HG03439 (cell line): ENCODE measurements around the gene SIK2.
A peak's percentile ranks its signal among the peaks of the same experiment; 100 is the strongest.

Source experiments
- ATAC-seq: cut with Tn5 transposase; IDR thresholded peaks from one replicate; pipeline ENCODE4 v1.9.1; 2021; ENCODE audit warnings: mild to moderate bottlenecking, moderate library complexity; ENCODE audit not compliant: unreplicated experiment

The SIK2 gene

DNA sequence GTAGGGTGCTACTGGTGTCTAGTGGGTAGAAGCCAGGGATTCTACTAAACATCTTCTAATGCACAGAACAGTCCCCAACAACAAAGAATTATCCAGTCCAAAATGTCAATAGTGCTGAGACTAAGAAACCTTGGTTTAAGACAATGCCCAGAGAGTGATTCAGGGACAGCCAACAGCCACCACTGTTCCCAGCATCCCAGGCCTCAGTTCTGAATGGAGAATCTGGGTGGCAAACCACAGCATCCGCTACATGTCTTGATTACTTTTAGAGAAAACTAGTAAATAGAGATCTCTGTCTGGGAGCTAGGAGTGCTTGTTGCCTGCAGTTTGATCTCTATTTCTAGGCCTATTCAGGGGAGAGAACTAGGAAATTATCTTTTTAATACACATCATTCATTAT lies 20.9 kb upstream of the SIK2 start:
- no peak for ATAC-seq

DNA sequence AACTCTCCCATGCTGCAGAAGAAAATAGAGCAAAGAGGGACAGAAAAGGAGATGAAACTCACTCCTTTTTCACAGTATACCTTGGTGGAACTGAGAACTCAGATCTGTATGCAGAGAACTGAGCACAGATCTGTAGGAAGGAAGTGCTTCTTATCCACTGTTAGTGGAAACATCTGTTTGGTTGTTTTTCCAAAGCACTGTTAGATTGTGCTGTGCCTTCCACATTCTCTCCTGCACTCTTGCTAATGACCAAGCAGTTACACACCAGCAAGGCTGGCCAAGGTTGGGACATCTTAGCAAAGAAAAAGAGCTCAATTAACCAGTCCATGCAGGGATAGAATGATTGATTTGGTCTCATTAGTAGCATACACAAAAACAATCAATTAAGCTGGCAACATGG lies 20.1 kb upstream of the SIK2 start:
- ATAC-seq, result no peak

DNA sequence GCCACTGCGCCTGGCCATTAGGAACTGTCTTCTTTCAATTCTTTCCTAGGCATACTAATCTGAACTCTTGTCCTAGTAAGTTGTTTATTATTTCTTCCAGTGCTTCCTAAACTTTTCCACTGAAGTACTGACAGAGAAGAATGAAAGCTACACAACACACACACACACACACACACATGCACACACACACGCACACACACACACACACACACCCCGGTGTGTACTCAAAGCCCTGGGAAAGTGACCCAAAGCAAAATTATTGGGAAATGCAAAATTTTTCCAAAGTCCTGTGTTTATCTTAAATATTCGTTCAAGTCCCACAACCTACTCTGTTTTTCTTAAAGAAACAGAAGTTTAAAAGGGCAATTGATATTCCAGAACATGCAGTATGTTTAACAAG lies 19.4 kb upstream of the SIK2 start:
- ATAC-seq, result no peak

DNA sequence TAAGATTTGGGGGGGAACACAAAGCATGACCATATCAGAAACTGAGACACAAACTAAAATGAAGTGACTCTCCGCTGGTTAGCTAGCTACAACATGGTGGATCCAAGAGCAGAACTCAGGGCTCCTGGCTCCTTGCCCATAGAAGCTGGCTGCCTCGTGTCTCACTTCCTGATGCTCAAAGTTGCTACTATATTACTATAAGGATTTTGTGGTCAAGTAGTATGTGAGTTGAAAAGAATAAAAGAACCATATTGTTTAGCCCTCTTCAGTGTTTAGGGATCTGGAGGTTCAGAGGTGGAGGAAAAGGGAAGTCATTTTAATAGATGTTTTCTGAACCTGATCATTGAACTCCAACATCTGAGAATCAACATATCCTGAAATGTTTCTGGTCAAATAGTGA lies 16.9 kb upstream of the SIK2 start:
- no peak for ATAC-seq

DNA sequence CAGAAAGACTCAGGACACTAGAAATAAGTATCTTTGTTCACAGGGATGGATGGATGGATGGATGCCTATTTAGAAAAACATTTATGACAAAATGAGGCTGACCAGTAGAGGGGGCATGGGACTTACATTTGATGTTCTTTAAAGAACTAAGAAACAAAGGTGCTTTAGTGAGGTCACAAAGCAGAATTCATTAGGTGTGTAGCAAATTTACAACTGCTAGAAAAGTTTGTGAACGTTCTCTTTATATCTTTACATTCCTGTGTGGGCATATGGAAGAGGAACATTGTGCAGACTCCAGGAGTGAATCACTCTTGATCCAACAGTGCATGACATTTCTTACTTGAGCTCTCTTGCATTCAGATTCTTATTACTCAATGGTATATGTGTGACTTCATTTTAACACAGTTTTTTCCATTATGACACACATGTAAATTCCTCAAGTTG lies 15.8 kb upstream of the SIK2 start:
- no peak for ATAC-seq

DNA sequence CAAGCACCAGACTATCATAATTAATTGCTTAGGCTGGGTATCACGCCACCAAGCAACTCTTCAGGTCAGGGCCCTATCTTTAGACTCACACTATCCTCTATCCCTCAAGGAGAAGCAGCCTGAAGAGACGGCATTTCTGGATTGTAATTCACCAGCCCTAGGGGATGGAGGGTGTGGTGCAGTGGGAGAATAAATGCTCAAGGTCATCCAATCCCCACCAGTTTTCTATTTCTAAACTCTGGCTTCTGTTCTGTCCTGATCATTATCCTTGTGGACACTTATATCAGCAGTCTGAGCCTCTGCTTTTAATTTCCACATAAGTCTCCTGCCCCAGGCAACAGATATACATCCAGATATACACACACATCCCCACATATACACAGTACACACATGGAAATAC lies 13.1 kb upstream of the SIK2 start:
- no peak for ATAC-seq

DNA sequence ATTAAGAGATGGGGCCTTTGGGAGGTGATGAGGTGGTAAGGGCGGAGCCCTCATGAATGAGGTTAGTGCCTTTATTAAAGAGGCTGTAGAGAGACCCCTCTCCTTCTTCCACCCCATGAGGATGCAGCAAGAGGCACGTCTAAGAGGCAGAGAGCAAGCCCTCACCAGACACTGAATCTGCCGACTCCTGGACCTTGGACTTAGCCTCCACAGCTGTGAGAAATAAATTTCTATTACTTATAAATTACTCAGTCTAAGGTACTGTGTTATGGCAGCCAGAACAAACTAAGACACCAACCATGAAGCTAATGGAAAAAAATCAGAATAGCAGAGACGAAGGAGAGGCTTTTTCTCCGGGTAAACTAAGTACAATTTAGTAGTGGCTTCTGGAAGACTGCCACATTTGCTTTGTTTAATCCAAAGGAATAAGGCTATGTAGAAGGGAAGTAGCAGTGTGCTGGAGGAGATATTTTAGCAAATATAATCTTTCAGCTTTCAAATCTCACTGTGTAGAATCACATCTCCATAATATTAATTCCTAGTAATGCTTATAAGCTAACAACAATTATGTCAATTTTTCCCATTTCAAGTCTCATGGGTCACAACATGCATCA lies 12.3 kb upstream of the SIK2 start:
- ATAC-seq, result no peak

DNA sequence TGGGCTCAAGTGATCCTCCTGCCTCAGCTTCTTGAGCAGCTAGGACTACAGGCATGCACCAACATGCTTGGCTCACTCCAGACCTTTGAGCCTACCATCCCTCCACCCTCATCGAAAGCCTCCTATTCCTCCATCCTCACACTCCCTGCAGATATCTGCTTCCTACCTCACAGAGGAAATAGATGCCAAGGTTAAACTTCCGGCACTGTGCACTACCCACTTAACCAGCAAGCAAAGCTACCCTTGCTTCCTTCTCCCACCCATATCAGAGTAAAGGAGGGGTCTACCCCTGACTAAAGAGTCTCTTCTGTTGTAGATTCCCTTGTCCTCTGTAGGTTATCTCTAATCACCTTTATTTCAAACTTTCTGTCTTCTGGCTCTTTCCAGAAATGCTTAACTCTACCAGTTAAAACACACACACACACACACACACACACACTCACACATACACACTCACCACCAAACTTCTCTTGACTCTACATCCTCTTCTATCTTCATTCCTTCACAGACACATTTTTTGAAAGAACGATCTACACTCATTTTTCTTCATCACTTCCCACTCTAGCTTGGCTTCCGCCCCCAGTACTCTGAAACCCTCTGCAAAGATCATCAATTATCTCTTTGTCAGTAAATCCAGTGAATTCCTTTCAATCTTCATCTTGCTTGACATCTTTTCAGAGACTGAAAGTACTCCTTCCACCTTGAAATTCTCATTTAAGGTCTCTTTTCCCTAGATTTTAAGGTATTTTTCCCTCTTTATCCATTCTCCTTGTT lies 10.9 kb upstream of the SIK2 start:
- ATAC-seq, result no peak

DNA sequence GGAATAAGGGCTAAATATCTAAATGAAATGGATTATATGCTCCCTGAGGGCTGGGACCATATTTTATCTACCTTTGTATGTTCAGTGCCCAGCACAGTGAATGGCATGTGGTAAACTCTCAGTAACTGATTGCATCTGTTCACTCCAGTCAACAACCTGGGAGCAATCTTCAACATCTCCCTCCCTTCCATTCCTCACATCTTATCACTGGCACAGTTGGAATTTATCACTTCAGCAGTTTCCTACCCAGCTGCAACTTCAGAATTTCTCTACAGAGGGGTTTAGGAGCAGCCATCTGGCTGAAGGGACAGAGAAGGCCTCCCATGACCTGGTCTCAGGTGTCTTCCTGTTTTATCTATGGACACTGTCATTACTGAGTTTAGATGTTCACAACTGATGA lies 9.8 kb upstream of the SIK2 start:
- ATAC-seq, result no peak

DNA sequence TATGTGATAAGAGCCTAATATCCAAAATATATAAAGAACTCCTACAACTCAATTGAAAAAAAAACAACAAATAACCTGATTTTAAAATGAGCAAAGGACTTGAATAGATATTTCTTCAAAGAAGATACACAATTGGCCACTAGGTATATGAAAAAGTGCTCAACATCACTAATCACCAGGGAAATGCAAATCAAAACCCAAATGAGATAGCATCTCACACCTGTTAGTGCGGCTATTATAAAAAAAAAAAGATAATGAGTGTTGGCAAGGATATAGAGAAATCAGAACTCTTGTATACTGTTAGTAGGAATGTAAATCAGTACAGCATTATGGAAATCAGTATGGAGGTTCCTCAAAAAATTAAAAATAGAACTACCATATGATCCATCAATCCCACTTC lies 5.9 kb upstream of the SIK2 start:
- no peak for ATAC-seq

DNA sequence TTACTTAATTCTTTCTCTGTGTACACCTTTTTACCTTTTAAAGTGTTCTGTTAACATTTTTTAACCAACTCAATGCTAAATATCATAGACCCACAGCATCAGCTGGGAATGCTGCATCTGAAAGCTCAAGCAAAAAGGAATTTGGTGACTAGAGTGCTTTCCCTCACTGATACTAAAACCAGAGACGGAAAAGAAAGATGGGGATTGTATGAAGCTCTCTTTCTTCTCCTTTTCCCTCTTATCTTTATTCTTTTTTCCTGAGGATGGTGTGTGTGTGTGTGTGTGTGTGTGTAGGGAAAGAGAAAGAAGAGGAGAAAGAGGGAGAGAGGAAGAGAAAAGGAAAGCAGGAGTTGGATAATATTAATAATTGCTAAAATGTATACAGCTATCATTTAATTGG lies 4.1 kb upstream of the SIK2 start:
- no peak for ATAC-seq

DNA sequence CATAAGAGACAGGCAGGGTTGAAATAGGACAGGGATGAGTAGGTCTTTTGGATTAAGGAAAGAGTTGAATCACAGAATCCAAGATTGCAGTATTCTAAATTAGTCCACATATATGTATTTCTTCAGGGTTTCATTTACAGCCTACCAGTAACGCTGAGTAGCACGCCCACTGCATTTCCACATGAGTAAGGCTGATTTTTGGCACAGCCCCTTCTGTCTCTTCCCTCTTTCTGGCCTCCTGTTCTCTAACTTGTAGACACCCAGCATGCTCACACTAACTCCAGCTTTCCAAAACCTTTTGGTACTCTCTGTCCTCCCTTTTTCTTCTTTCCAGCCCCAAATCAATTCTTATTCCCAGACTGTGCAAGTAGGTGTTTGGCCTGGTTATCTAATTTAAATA lies 3.7 kb upstream of the SIK2 start:
- ATAC-seq, result no peak

DNA sequence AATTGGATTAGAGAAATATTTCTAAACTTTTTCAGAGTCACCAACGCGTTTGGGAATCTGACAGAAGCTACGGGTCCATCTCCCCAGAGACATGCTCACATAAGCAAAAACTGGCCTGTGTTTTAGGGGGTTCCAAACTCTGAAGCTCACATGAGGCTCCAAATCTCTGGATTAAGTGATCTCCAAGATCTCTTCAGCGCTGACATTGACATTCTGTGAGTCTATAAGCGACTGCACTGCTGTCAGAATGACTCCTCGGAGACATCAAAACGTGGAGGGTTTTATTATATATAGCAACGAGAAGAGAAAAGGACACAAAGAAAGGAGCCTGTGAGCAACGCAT lies 642 bp upstream of the SIK2 start:
- ATAC-seq, result peak; percentile 2

DNA sequence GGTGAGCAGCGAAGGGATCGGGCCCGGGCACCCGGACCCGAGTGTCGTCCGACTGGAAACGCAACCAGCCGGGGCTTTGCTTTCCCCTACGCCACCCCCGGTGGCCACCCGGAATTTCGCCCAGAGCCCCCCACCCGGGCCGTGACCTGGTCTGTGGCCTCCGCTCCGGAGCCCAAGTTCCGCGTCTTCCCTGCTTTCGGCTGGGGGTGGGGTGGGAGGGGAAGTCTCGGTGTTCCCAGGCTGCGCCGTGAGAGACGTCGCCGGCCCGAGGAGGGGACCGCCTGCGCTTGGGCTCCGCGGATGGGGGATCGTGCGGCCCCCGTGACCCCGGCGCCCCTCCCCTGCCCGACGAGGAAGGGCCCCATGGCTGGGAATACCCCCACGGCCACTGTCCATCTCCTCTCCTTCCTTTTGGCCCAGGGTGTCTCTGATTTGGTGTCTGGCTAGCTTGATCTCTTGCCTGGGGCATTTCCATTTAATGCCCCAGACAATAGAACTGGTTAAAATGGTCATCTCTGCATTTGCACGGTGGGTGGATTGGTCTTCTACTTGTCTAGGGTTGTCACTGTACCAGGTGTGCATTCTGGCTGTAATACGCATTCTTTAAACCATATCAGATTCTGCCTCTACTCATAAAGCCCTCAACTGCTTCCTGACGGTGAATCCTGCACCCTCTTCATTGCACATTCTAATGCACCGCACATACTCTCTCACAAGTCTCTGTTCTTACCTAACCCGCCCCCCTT lies 789 bp downstream of the SIK2 start:
- ATAC-seq, result peak; percentile 1

DNA sequence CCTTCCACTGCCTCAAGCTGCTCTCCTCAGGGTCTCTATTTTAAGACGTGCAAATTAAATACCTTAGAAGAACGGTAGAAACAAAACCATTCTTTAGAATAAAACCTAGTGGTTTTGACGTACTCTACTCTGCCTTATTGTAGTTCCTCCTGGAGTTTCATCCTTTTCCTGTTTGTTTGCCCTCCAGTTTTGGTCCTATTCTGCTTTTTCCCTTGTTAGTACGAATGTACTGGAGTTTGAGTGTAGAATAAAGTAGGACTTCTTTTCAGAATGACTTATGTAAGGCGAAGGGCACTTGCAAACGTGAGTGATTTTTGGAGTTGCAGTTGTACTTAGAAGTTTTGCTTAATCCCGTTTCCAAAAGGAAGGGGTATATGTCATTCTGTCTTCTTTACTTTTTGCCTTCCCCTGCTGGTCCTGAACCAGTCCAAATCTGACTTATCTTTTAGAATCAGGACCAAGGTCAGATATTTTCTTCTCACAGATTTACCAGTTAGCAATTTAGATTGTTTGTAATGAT lies 1.4 kb downstream of the SIK2 start:
- ATAC-seq, result no peak

DNA sequence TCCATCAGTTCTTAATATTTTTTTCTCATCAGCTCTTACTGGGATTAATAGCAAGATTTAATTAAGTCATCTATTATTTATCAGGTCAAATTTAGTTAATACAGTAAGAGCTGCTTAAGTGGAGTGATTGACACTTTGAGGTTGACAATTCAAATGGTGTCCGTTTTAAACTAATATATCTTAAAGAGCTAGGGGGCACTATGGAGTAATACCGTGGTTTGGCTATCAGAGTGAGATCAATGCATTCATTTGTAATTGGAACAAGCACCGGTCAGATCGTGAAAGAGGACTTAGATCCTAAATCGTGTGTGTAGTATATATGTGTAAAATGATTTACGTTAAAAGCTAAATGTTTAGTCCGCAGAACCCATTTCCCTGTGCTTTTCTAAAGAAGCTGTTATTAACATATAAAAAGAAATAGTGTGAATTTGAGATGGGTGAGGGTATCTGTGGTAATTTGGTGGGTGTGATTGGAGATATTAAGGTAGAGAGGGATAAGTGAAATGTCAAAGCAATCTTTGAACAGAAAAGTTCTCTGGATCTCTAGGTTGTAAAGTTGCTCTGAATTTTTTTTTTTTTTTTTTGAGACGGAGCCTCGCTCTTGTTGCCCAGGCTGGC lies 2.3 kb downstream of the SIK2 start:
- no peak for ATAC-seq

DNA sequence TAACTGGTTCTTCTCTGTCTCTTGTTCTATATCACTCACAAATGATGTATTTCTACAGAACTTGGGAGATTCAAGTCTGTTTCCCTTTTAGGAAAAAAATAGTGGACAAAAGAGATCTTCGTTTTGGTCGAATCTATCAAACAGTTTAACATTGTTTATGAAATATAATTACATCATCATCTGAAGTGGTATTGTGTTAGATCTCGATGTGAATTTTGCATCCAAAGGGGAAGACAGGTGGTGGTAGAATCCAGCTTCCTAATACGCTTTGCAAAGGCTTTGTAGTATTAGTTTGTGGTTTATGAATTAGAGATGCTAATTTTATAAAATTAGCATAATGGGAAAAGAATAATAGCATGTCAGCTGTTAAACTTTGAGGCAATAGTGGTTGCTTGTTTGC lies 3.4 kb downstream of the SIK2 start:
- no peak for ATAC-seq

DNA sequence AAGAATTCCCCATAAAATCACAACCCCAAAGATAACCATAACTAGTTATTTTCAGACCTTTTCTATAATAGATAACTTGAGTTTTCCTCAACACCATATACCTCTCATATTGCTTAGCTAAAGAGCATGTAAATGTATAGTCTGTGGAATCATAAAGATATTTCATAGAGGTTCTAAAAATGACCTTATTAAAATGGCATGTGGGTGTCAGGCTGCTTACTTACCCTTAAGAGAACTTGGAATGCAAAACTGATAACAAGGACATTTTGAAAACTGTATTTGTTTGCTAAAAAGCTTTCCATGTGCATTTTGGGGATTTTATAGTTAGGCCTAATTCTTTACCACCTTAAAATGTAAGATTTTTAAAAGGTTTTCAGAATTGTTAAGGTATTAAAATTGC lies 4.7 kb downstream of the SIK2 start:
- no peak for ATAC-seq

DNA sequence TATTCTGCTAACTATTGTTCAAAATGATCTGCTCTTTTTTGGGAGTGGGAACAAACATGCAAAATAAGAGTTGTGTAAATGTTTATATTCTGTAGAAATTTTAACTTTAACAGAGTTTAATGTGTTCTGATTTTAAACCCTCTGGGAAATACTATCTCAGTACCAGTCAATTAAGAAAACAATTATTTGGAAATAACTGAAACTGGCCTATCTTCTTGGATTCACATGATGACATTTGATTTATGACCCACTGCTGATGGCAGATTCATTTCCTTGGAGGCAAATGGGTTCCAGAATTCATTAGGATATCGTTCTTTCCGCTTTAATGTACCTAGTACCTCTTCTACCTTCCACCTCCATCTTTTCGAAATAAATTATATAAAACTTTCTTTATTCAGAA lies 5.5 kb downstream of the SIK2 start:
- ATAC-seq, result no peak

DNA sequence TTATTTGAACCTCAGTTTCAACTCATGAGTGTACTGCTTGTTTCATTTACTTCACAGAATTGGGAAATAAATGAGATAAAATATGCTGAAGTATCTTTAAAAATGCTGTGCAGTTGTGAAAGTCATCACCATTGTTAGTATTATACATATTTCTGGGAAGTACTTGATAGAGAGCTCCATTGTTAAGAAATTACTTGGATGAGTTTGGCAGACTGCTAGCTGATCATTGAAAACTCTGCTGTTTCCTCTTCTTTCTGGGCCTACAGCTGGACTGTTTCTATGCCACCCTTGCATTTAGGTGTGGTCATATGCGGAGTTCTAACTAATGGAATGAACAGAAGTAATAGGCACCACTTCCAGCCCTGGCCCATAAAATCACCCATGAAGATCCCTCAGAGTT lies 10.0 kb downstream of the SIK2 start:
- ATAC-seq, result no peak

DNA sequence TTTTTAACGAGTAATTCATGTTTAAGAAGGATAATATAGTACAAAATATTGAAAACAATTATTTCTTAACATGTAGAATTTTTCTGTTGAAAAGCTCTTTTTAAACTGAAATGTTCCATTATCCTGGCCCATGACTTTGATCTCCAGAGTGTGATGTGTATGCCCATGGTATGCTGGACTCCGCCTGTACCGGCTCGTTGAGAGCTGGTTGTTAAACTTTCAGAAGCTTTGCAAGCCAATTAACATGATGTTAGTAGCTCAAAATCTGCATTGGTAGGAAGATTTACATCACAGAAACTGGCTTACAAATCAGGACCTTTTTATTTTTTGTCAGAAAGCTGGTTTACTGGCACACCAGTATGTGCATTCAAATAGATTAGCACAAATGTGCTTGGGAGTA lies 15.0 kb downstream of the SIK2 start:
- no peak for ATAC-seq

DNA sequence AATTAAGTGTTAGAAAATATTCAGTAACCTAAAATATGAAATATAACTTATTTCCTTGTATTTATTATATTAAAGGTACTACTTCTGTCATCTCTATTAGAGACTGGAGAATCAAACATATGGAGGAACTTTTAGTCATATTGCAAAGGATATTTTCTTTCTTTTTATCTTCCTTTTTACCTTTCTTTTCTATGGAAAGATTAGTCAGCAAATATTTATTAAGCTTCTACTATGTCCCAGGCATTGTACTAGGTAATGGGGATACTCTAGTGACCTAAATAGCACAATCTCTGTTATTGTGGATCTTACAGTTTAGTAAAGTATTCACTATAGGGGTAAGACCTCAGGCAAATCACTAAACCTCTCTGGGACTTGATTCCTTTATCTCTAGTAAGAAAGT lies 18.3 kb downstream of the SIK2 start:
- ATAC-seq, result no peak
